ENCODE data around the gene KIF19. TPM values are rescaled to one million over a fixed set of nuclear protein-coding genes. Genes with fewer than 3 reads are reported as not detected.

KIF19 gene
- total RNA-seq, 1 experiment from 2014 or later: not detected

DNA sequence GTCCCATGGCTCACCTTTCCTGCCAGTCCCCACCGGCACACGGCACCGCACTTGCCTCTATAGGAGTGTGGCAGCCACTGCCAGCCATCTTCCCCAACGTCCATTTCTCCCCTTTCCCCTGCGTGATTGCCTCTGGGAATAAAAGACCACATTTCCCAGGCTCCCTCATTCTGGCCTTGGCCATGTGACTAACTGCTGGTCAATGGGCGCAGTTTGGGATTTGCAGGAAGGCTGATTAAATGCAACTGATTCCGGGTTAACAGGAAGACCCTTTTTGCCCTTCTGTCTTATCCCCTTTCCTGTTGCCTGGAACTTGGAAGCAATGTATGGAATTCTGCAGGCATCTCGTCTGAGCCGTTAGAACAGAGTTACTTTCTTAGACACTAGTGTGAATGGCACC lies 32.7 kb downstream of the KIF19 start:
- H2AFZ ChIP-seq (ENCODE audit: low read length): no peak overlapping the region
- no peak overlapping the region for H3K4me3 ChIP-seq (ENCODE audit: low read length)
- TF ChIP-seq EZH2phosphoT487 (IDR thresholded peaks at IDR 0.05; ENCODE audit: borderline replicate concordance, low read length) (no peak), EZH2 (IDR thresholded peaks at IDR 0.05; ENCODE audit: low read length, unreplicated experiment) (no peak)
- TF ChIP-seq, protein P1, sequence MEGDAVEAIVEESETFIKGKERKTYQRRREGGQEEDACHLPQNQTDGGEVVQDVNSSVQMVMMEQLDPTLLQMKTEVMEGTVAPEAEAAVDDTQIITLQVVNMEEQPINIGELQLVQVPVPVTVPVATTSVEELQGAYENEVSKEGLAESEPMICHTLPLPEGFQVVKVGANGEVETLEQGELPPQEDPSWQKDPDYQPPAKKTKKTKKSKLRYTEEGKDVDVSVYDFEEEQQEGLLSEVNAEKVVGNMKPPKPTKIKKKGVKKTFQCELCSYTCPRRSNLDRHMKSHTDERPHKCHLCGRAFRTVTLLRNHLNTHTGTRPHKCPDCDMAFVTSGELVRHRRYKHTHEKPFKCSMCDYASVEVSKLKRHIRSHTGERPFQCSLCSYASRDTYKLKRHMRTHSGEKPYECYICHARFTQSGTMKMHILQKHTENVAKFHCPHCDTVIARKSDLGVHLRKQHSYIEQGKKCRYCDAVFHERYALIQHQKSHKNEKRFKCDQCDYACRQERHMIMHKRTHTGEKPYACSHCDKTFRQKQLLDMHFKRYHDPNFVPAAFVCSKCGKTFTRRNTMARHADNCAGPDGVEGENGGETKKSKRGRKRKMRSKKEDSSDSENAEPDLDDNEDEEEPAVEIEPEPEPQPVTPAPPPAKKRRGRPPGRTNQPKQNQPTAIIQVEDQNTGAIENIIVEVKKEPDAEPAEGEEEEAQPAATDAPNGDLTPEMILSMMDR (conservative IDR thresholded peaks at IDR 0.05; ENCODE audit: low read depth, low read length): no peak
- ChIA-PET POLR2A (ENCODE audit: unreplicated experiment) (no interaction called here), CTCF (interaction anchor here (0.6 kb wide), 1 partner anchor 39 kb away, joined by 7 read pairs; no protein-coding TSS in a partner anchor)
- BruUV-seq (replicated peaks): no TSS peak
- ATAC-seq (no peak), DNase-seq (no peak)
- H3K9me2 ChIP-seq (replicated peaks; ENCODE audit: low read length): no peaks in the 10 kb centered on the region
- no peaks in the 10 kb centered on the region for H3K9me3 ChIP-seq (ENCODE audit: low read length)
- H3K27ac ChIP-seq (ENCODE audit: low read length): no peak overlapping the region
- no peak overlapping the region for H3K9ac ChIP-seq (ENCODE audit: low read length)
- no peaks in the 10 kb centered on the region for H3K79me2 ChIP-seq (ENCODE audit: low read length)
- no peaks in the 10 kb centered on the region for H3K4me1 ChIP-seq (ENCODE audit: insufficient read depth, low read length)
- no peaks in the 10 kb centered on the region for H3F3A ChIP-seq (ENCODE audit: low read length, unreplicated experiment)
- H4K20me1 ChIP-seq (ENCODE audit: low read length): no peaks in the 10 kb centered on the region
- H3K27me3 ChIP-seq (ENCODE audit: low read length): peaks cover 84% of the 10 kb centered on the region
- no peaks in the 10 kb centered on the region for H3K36me3 ChIP-seq (ENCODE audit: low read depth, low read length)
- no peak overlapping the region for H3K4me2 ChIP-seq (ENCODE audit: low read length)
- intact Hi-C loops (cut with micrococcal nuclease): no loop called here

DNA sequence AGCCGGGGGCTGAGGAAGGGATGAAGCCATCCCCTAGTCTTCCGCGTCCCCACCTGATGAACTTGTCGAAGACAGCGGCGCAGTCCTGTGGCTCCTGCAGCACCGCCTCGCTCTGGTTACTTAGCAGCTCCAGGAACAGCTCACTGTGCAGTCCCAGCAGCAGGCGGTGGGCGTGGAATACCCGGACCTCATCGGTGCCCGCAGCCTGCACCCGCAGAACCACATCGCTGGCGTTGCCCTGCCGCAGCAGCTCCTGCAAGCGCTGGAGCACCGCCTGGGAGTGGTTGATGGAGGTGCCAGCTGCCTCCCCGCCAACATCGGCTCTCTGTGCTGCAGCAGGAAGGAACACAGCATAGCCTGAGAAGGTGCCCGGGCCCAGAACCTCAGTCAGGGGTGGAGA lies 33.9 kb downstream of the KIF19 start:
- intact Hi-C loops (cut with micrococcal nuclease): loop anchor here (5.0 kb wide), 1 partner anchor 148 kb away; the partner anchor contains the start of gene TTYH2
- Histone ChIP-seq H3K9me3 (ENCODE audit: low read length) (no peaks in the 10 kb centered on the region), H3K27me3 (ENCODE audit: low read length) (peaks cover 79% of the 10 kb centered on the region), H3K27ac (ENCODE audit: low read length) (no peak overlapping the region), H3K9me2 (replicated peaks; ENCODE audit: low read length) (no peaks in the 10 kb centered on the region), H3F3A (ENCODE audit: low read length, unreplicated experiment) (no peaks in the 10 kb centered on the region), H3K9ac (ENCODE audit: low read length) (no peak overlapping the region), H3K36me3 (ENCODE audit: low read depth, low read length) (no peaks in the 10 kb centered on the region), H3K4me3 (ENCODE audit: low read length) (no peak overlapping the region), H3K4me2 (ENCODE audit: low read length) (no peak overlapping the region), H3K4me1 (ENCODE audit: insufficient read depth, low read length) (no peaks in the 10 kb centered on the region), H2AFZ (ENCODE audit: low read length) (no peak overlapping the region), H3K79me2 (ENCODE audit: low read length) (no peaks in the 10 kb centered on the region), H4K20me1 (ENCODE audit: low read length) (no peaks in the 10 kb centered on the region)
- CTCF ChIA-PET: no interaction called here
- no peak for ATAC-seq
- POLR2A ChIA-PET (ENCODE audit: unreplicated experiment): no interaction called here
- DNase-seq: no peak
- TF ChIP-seq, protein P1 (conservative IDR thresholded peaks at IDR 0.05; ENCODE audit: low read depth, low read length): no peak
- no peak for TF ChIP-seq EZH2phosphoT487 (IDR thresholded peaks at IDR 0.05; ENCODE audit: borderline replicate concordance, low read length)
- TF ChIP-seq EZH2 (IDR thresholded peaks at IDR 0.05; ENCODE audit: low read length, unreplicated experiment): no peak
- BruUV-seq (replicated peaks): no TSS peak

GRCh38 chr17:74360899-74361229 lies 34.8 kb downstream of the KIF19 start:
- no peak overlapping the region for H3K4me2 ChIP-seq (ENCODE audit: low read length)
- H3K4me3 ChIP-seq (ENCODE audit: low read length): no peak overlapping the region
- no peaks in the 10 kb centered on the region for H3K79me2 ChIP-seq (ENCODE audit: low read length)
- no TSS peak for BruUV-seq (replicated peaks)
- no peak overlapping the region for H3K27ac ChIP-seq (ENCODE audit: low read length)
- POLR2A ChIA-PET (ENCODE audit: unreplicated experiment): no interaction called here
- no peak overlapping the region for H3K9ac ChIP-seq (ENCODE audit: low read length)
- intact Hi-C loops (cut with micrococcal nuclease): loop anchor here (1.0 to 5.0 kb wide), 2 partner anchors 55 to 149 kb away; partner anchors contain the start of gene TTYH2
- no peaks in the 10 kb centered on the region for H3F3A ChIP-seq (ENCODE audit: low read length, unreplicated experiment)
- H2AFZ ChIP-seq (ENCODE audit: low read length): no peak overlapping the region
- CTCF ChIA-PET: interaction anchor here (1.0 to 1.4 kb wide), 4 partner anchors 15 to 148 kb away, joined by 3 to 7 read pairs (median 3); partner anchors contain the start of gene TTYH2
- no peaks in the 10 kb centered on the region for H3K4me1 ChIP-seq (ENCODE audit: insufficient read depth, low read length)
- ATAC-seq (no peak), DNase-seq (no peak)
- H3K36me3 ChIP-seq (ENCODE audit: low read depth, low read length): no peaks in the 10 kb centered on the region
- H3K9me3 ChIP-seq (ENCODE audit: low read length): no peaks in the 10 kb centered on the region
- H3K9me2 ChIP-seq (replicated peaks; ENCODE audit: low read length): no peaks in the 10 kb centered on the region
- peaks cover 71% of the 10 kb centered on the region for H3K27me3 ChIP-seq (ENCODE audit: low read length)
- TF ChIP-seq EZH2phosphoT487 (IDR thresholded peaks at IDR 0.05; ENCODE audit: borderline replicate concordance, low read length) (no peak), EZH2 (IDR thresholded peaks at IDR 0.05; ENCODE audit: low read length, unreplicated experiment) (no peak)
- TF ChIP-seq, protein P1 (conservative IDR thresholded peaks at IDR 0.05; ENCODE audit: low read depth, low read length): no peak
- H4K20me1 ChIP-seq (ENCODE audit: low read length): no peaks in the 10 kb centered on the region
